Right atrium auricular region (tissue), 2 donors: ENCODE data around the gene NSUN6. TPM values are rescaled to one million over a fixed set of nuclear protein-coding genes. Genes with fewer than 3 reads are reported as not detected.
A peak's percentile ranks its signal among the peaks of the same experiment; 100 is the strongest.

Source experiments
- DNase-seq: peaks from one replicate; pipeline ENCODE4 v3.0.0-alpha.2; 2019; ENCODE audit warnings: low spot score
- H3K27ac ChIP-seq, 2 donors: fragments of 200-600 bp; sonication (generic); 1 replicate in 1 of 2; 2 replicates in 1 of 2; pipeline ENCODE4 v1.5.1; 2016 to 2019
- H3K27me3 ChIP-seq, 2 donors: fragments of 200-600 bp; sonication (generic); one replicate each; pipeline versions ENCODE4 v1.5.1 to v1.6.0; 2017 to 2019
- H3K36me3 ChIP-seq: fragments of 200-600 bp; sonication (generic); one replicate; pipeline ENCODE4 v1.5.1; 2016
- H3K4me1 ChIP-seq, 2 donors: fragments of 200-600 bp; sonication (generic); one replicate each; pipeline versions ENCODE4 v1.5.1 to v1.6.0; 2017 to 2019
- H3K4me3 ChIP-seq, 2 donors: fragments of 200-600 bp; sonication (generic); 1 replicate in 1 of 2; 2 replicates in 1 of 2; pipeline ENCODE4 v1.5.1; 2017 to 2019; ENCODE audit warnings: mild to moderate bottlenecking in 1 of 2, moderate library complexity in 1 of 2
- H3K9me3 ChIP-seq, 2 donors: fragments of 200-600 bp; sonication (generic); one replicate each; pipeline ENCODE4 v1.5.1; 2019
- total RNA-seq, 2 donors: library from RNA; depleted of rRNA; stranded (reverse); fragments of >200 nt; gene quantifications; one replicate each; pipeline ENCODE4 v1.1.0, GENCODE V29; 2016
- TF ChIP-seq, protein P1 (sequence below), 2 donors: fragments of 200-600 bp; sonication (generic); IDR thresholded peaks; one replicate each; pipeline ENCODE4 v1.5.1; 2019; ENCODE audit warnings: antibody characterized with exemption in 2 of 2

Gene NSUN6
- total RNA-seq, 2 donors from 2014 or later, result 5.3 to 8.8 TPM

DNA sequence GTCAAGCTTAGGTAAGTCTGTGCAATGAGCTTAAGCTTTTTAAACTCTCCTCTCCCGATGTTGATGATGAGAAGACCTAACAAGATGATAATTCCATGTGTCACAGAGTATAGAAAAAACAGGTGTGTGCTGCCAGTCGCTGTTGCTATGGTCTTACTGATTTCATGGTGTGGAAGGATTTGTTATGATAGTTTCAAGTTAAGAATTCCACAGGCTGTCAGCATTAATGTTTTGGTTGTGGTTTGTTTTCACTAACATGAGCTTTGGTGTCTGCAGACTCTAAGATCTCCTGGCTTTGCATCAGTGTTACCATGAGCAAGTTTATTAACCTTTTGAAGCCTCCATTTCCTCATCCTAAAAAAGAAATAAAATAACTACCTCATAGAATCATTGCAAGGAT lies 123.7 kb downstream of the NSUN6 start:
- Histone ChIP-seq H3K36me3 (no peaks in the 10 kb centered on the region), H3K4me3 (no peak overlapping the region), H3K4me1 (peaks cover 0 to 13% of the 10 kb centered on the region in 2 donors), H3K9me3 (no peaks in the 10 kb centered on the region), H3K27ac (peak overlapping the region in 1 of 2 donors; percentile 37), H3K27me3 (no peaks in the 10 kb centered on the region)
- TF ChIP-seq, protein P1, sequence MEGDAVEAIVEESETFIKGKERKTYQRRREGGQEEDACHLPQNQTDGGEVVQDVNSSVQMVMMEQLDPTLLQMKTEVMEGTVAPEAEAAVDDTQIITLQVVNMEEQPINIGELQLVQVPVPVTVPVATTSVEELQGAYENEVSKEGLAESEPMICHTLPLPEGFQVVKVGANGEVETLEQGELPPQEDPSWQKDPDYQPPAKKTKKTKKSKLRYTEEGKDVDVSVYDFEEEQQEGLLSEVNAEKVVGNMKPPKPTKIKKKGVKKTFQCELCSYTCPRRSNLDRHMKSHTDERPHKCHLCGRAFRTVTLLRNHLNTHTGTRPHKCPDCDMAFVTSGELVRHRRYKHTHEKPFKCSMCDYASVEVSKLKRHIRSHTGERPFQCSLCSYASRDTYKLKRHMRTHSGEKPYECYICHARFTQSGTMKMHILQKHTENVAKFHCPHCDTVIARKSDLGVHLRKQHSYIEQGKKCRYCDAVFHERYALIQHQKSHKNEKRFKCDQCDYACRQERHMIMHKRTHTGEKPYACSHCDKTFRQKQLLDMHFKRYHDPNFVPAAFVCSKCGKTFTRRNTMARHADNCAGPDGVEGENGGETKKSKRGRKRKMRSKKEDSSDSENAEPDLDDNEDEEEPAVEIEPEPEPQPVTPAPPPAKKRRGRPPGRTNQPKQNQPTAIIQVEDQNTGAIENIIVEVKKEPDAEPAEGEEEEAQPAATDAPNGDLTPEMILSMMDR (IDR thresholded peaks at IDR 0.05), result no peak
- DNase-seq, result no peak

DNA sequence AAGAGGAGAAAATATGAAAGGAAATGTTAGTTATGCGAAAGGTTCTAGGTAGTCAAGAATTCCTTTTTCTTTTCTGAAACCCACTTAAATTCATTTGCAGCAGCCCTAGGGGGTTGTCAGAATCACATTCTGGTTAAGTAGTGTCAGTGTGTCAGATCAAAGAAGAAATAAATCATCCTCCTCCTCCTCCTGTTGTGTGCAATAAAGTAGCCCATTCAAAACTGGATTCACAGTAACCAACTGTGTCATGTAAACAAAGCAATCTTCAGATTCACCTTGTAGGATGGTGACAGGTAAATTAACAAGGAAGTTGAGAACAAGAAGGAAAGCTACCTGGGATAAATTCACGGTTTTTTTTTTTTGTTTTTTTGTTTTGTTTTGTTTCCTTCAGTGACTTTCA lies 127.5 kb downstream of the NSUN6 start:
- DNase-seq, result no peak
- no peaks in the 10 kb centered on the region for H3K27me3 ChIP-seq
- peaks cover 25% of the 10 kb centered on the region for H3K36me3 ChIP-seq
- TF ChIP-seq, protein P1 (IDR thresholded peaks at IDR 0.05), result no peak
- peak overlapping the region in 1 of 2 donors; percentile 37 for H3K27ac ChIP-seq
- no peak overlapping the region for H3K4me3 ChIP-seq
- H3K9me3 ChIP-seq, result no peaks in the 10 kb centered on the region
- H3K4me1 ChIP-seq, result peaks cover 0 to 13% of the 10 kb centered on the region in 2 donors

DNA sequence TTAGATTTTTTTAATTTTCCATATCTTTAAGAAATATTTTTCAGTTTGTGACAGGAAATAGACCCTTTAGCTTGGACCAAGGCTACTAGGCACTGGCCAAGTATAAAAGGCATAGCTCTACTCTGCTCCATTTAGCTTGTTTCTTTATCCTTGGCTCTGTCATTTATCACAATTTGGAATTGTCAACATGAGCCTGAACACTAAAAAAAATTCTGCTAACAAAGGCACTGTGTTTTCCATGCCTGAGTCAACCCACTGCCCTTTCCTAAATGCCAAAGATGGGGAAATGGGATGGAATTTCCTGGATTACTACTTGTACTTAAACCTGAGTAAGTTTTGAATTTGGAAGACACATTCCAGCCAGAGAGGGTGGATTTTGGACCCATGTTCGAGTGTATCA lies 128.4 kb downstream of the NSUN6 start:
- Histone ChIP-seq H3K4me3 (no peak overlapping the region), H3K27ac (peak overlapping the region in 1 of 2 donors; percentile 37), H3K27me3 (no peaks in the 10 kb centered on the region), H3K9me3 (no peaks in the 10 kb centered on the region), H3K4me1 (peaks cover 0 to 13% of the 10 kb centered on the region in 2 donors), H3K36me3 (peaks cover 25% of the 10 kb centered on the region)
- DNase-seq, result no peak
- TF ChIP-seq, protein P1 (IDR thresholded peaks at IDR 0.05), result no peak

DNA sequence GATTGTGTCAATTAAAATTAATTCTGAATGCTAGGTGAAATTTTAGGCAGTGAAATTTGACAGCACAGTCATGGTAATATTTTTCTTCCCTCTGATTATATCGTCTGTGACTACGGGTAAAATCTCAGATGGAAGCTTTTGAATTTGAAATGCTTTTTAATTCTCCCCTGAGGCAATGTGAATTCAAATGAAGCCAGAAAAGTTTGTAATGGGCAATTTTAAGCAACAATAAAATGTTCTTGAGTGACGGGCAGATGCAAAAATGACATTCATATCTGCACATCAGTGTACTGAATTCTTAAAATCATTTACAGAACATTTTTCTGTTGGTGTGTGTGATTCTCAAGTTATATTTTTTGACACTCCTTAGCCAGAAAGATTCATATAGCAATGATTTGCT lies 134.5 kb downstream of the NSUN6 start:
- Histone ChIP-seq H3K4me1 (no peaks in the 10 kb centered on the region), H3K27ac (no peak overlapping the region), H3K27me3 (no peaks in the 10 kb centered on the region), H3K4me3 (no peak overlapping the region), H3K9me3 (no peaks in the 10 kb centered on the region), H3K36me3 (peaks cover 20% of the 10 kb centered on the region)
- DNase-seq, result no peak
- TF ChIP-seq, protein P1 (IDR thresholded peaks at IDR 0.05), result no peak

DNA sequence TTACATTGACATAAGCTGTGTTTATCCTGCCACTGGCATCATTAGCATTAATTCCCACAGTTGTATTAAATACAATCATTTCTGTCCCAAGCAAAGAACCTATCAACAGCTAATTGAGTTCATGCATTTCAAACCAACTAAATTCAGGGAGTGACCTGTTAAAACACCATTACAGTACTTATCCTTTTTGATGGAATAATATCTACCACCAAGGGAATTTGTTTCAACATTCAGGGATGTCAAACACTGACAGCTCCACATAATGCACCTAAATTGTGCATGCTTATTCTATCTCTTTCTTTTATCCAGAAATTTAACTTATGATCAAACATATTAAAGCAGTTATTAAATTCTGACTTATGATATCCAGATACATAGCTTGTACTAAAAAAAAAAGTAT lies 136.8 kb downstream of the NSUN6 start:
- Histone ChIP-seq H3K9me3 (no peaks in the 10 kb centered on the region), H3K4me1 (no peaks in the 10 kb centered on the region), H3K27ac (no peak overlapping the region), H3K27me3 (no peaks in the 10 kb centered on the region), H3K4me3 (no peak overlapping the region), H3K36me3 (peaks cover 6% of the 10 kb centered on the region)
- TF ChIP-seq, protein P1 (IDR thresholded peaks at IDR 0.05), result no peak
- no peak for DNase-seq

DNA sequence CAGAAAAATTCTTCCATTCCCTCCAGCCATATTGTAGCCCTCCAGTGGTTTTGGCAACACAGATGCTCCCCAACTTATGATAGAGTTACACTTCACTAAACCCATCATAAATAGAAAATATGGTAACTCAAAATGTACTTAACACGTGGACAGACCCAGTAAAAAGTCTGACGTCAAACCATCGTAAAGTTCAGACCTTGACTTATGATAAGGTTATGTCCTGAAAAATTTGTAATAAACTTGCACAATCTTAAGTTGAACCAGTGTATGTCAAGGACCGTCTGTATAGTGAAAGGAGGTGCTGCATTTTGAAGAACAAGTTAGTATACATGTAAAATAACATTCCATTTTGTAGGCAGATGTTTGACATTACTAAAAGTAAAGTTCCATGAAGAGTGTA lies 142.8 kb downstream of the NSUN6 start:
- TF ChIP-seq, protein P1 (IDR thresholded peaks at IDR 0.05), result no peak
- Histone ChIP-seq H3K4me3 (no peak overlapping the region), H3K27ac (no peak overlapping the region), H3K4me1 (peaks cover 0 to 5% of the 10 kb centered on the region in 2 donors), H3K27me3 (no peaks in the 10 kb centered on the region), H3K9me3 (no peaks in the 10 kb centered on the region), H3K36me3 (no peaks in the 10 kb centered on the region)
- no peak for DNase-seq
